Mesenchymal stem cell (in vitro differentiated cells and primary cell): ENCODE results near the gene STK32C.

Source experiments
- DNase-seq: peaks from one replicate; pipeline ENCODE4 v3.0.0-alpha.2; 2013
- H2AFZ ChIP-seq: one replicate; pipeline ENCODE4 v1.6.1; 2013; ENCODE audit warnings: low read depth, mild to moderate bottlenecking, control low read depth, inconsistent platforms, low read length, moderate library complexity
- H2AK5ac ChIP-seq: 2 replicates; pipeline ENCODE4 v1.6.1; 2013; ENCODE audit warnings: low read length, moderate library complexity, mild to moderate bottlenecking, inconsistent platforms; ENCODE audit not compliant: severe bottlenecking
- H2BK120ac ChIP-seq: one replicate; pipeline ENCODE4 v1.6.1; 2013; ENCODE audit warnings: low read depth, mild to moderate bottlenecking, inconsistent platforms, low read length, moderate library complexity
- H2BK12ac ChIP-seq, 2 experiments: one replicate each; pipeline ENCODE4 v1.6.1; 2013; ENCODE audit warnings: inconsistent platforms in 2 of 2, low read length in 2 of 2, mild to moderate bottlenecking in 2 of 2, moderate library complexity in 2 of 2, control low read depth in 1 of 2
- H2BK15ac ChIP-seq: one replicate; pipeline ENCODE4 v1.6.1; 2013; ENCODE audit warnings: mild to moderate bottlenecking, low read depth, inconsistent platforms; ENCODE audit not compliant: poor library complexity, severe bottlenecking
- H2BK5ac ChIP-seq: 2 replicates; pipeline ENCODE4 v1.6.1; 2013; ENCODE audit warnings: low read depth, mild to moderate bottlenecking, low read length, control low read depth, inconsistent platforms; ENCODE audit not compliant: poor library complexity, severe bottlenecking
- H3K14ac ChIP-seq, 2 experiments: one replicate each; pipeline ENCODE4 v1.6.1; 2013; ENCODE audit warnings: inconsistent platforms in 2 of 2, low read length in 2 of 2, control low read depth in 1 of 2, mild to moderate bottlenecking in 1 of 2, moderate library complexity in 1 of 2
- H3K18ac ChIP-seq, 2 experiments: one replicate each; pipeline ENCODE4 v1.6.1; 2013; ENCODE audit warnings: inconsistent platforms in 2 of 2, low read length in 2 of 2, control low read depth in 1 of 2, low read depth in 1 of 2, mild to moderate bottlenecking in 1 of 2
- H3K23ac ChIP-seq, 2 experiments: one replicate each; pipeline ENCODE4 v1.6.1; 2013; ENCODE audit warnings: inconsistent platforms in 2 of 2, low read length in 2 of 2, mild to moderate bottlenecking in 2 of 2, moderate library complexity in 2 of 2, control low read depth in 1 of 2
- H3K27ac ChIP-seq: 2 replicates; pipeline ENCODE4 v1.5.1; 2013; ENCODE audit warnings: mild to moderate bottlenecking, moderate library complexity, low read length, control low read depth, inconsistent platforms; ENCODE audit not compliant: poor library complexity, severe bottlenecking
- H3K27me3 ChIP-seq, 2 experiments: 2 replicates each; pipeline versions ENCODE4 v1.6.1 to v1.7.0; 2013; ENCODE audit warnings: low read length in 2 of 2, mild to moderate bottlenecking in 2 of 2, moderate library complexity in 2 of 2, control low read depth in 1 of 2, inconsistent platforms in 1 of 2; ENCODE audit not compliant: control insufficient read depth in 1 of 2, insufficient read depth in 1 of 2
- H3K36me3 ChIP-seq, 2 experiments: 2 replicates each; pipeline versions ENCODE4 v1.6.1 to v1.7.0; 2013; ENCODE audit warnings: low read length in 2 of 2, control low read depth in 1 of 2, inconsistent platforms in 1 of 2, low read depth in 1 of 2, mild to moderate bottlenecking in 1 of 2; ENCODE audit not compliant: insufficient read depth in 2 of 2, control insufficient read depth in 1 of 2
- H3K4ac ChIP-seq, 2 experiments: one replicate each; pipeline ENCODE4 v1.6.1; 2013; ENCODE audit warnings: inconsistent platforms in 2 of 2, low read length in 2 of 2, mild to moderate bottlenecking in 2 of 2, moderate library complexity in 2 of 2, control low read depth in 1 of 2, low read depth in 1 of 2
- H3K4me1 ChIP-seq: 2 replicates; pipeline ENCODE4 v1.6.1; 2013; ENCODE audit warnings: low read depth, low read length, control low read depth; ENCODE audit not compliant: control insufficient read depth, insufficient read depth
- H3K4me2 ChIP-seq: 2 replicates; pipeline ENCODE4 v1.6.1; 2013; ENCODE audit warnings: low read length, mild to moderate bottlenecking, inconsistent platforms; ENCODE audit not compliant: poor library complexity, severe bottlenecking
- H3K4me3 ChIP-seq, 2 experiments: 2 replicates each; pipeline versions ENCODE4 v1.5.1 to v1.7.0; 2013; ENCODE audit warnings: low read length in 2 of 2, mild to moderate bottlenecking in 2 of 2, control low read depth in 1 of 2, low read depth in 1 of 2; ENCODE audit not compliant: insufficient read depth in 1 of 2
- H3K79me1 ChIP-seq: replicated peaks from 2 replicates; pipeline ENCODE4 v1.6.1; 2013; ENCODE audit warnings: mild to moderate bottlenecking, control low read depth, low read length, inconsistent platforms; ENCODE audit not compliant: poor library complexity, severe bottlenecking
- H3K9ac ChIP-seq: 2 replicates; pipeline ENCODE4 v1.7.0; 2013; ENCODE audit warnings: mild to moderate bottlenecking, low read length, moderate library complexity
- H3K9me3 ChIP-seq: 2 replicates; pipeline ENCODE4 v1.7.0; 2013; ENCODE audit warnings: mild to moderate bottlenecking, low read length; ENCODE audit not compliant: control insufficient read depth
- H4K8ac ChIP-seq: one replicate; pipeline ENCODE4 v1.6.1; 2013; ENCODE audit warnings: inconsistent platforms, mild to moderate bottlenecking, low read length, moderate library complexity
- H4K91ac ChIP-seq: one replicate; pipeline ENCODE4 v1.6.1; 2013; ENCODE audit warnings: mild to moderate bottlenecking, low read length, inconsistent platforms
- WGBS: methylation state at CpG from one replicate; pipeline ENCODE4 v1.1.7; 2013; ENCODE audit warnings: mixed read lengths; 5-methylcytosine and 5-hydroxymethylcytosine counted together

STK32C gene

DNA sequence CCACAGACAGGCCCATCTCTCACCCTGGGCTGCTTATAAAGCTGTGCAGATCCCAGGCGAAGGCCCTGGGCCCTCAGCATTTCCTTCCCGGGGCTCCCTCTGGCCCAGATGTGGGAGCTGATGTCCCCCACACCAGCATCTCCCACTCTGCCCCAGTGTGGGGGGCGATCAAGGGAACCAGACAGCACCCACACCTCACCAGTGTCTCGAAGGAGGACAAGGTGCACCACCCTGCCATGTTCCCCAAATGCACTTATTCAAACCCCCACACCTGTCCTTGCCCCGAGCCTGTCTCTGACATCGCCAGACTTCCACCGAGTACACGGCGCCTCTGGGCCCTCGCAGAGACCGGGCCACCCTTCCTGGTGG, 101.4 kb downstream of the STK32C start:
- Histone ChIP-seq H2BK12ac (no peak overlapping the region), H3K18ac (no peak overlapping the region), H3K9me3 (no peaks in the 10 kb centered on the region), H2BK5ac (no peak overlapping the region), H3K4me1 (peaks cover 6% of the 10 kb centered on the region), H4K8ac (no peak overlapping the region), H2AK5ac (no peak overlapping the region), H3K23ac (no peak overlapping the region), H2BK15ac (no peak overlapping the region), H3K4me3 (no peak overlapping the region), H3K9ac (no peak overlapping the region), H3K4me2 (no peak overlapping the region), H3K27ac (no peak overlapping the region), H3K4ac (no peak overlapping the region), H4K91ac (no peak overlapping the region), H3K14ac (no peak overlapping the region), H2AFZ (no peak overlapping the region), H2BK120ac (no peak overlapping the region), H3K79me1 (no peaks in the 10 kb centered on the region), H3K36me3 (peaks cover 0 to 31% of the 10 kb centered on the region in 2 experiments), H3K27me3 (no peaks in the 10 kb centered on the region)
- DNase-seq: no peak
- WGBS: 91% methylated on average over 11 of the region's 11 CpGs

GRCh38 chr10:132205650-132206376, 101.9 kb downstream of the STK32C start:
- Histone ChIP-seq H4K91ac (no peak overlapping the region), H3K27me3 (no peaks in the 10 kb centered on the region), H2BK5ac (no peak overlapping the region), H2BK12ac (no peak overlapping the region), H3K18ac (no peak overlapping the region), H2AK5ac (no peak overlapping the region), H2BK120ac (no peak overlapping the region), H4K8ac (no peak overlapping the region), H3K27ac (no peak overlapping the region), H3K9ac (no peak overlapping the region), H3K4me3 (no peak overlapping the region), H3K4ac (no peak overlapping the region), H3K36me3 (peaks cover 0 to 36% of the 10 kb centered on the region in 2 experiments), H2AFZ (no peak overlapping the region), H3K23ac (no peak overlapping the region), H3K9me3 (no peaks in the 10 kb centered on the region), H3K14ac (no peak overlapping the region), H2BK15ac (no peak overlapping the region), H3K4me1 (peaks cover 6% of the 10 kb centered on the region), H3K4me2 (no peak overlapping the region), H3K79me1 (no peaks in the 10 kb centered on the region)
- WGBS: 86% methylated on average over 34 of the region's 37 CpGs
- DNase-seq: no peak

GRCh38 chr10:132204781-132205473, 102.8 kb downstream of the STK32C start:
- H3K27ac ChIP-seq: no peak overlapping the region

GRCh38 chr10:132204078-132204780, 103.5 kb downstream of the STK32C start:
- no peaks in the 10 kb centered on the region for H3K79me1 ChIP-seq
- H3K36me3 ChIP-seq: peaks cover 0 to 40% of the 10 kb centered on the region in 2 experiments
- no peaks in the 10 kb centered on the region for H3K9me3 ChIP-seq
- WGBS: 88% methylated on average over 20 of the region's 20 CpGs
- no peak overlapping the region for H2BK12ac ChIP-seq
- H2BK120ac ChIP-seq: no peak overlapping the region
- no peak overlapping the region for H3K4me2 ChIP-seq
- H4K8ac ChIP-seq: no peak overlapping the region
- H2AFZ ChIP-seq: no peak overlapping the region
- H3K27me3 ChIP-seq: no peaks in the 10 kb centered on the region
- no peak overlapping the region for H3K4me3 ChIP-seq
- no peak overlapping the region for H3K27ac ChIP-seq
- no peak overlapping the region for H3K23ac ChIP-seq
- H3K18ac ChIP-seq: no peak overlapping the region
- H3K4ac ChIP-seq: no peak overlapping the region
- no peak overlapping the region for H3K14ac ChIP-seq
- peaks cover 6% of the 10 kb centered on the region for H3K4me1 ChIP-seq
- no peak overlapping the region for H2BK5ac ChIP-seq
- H2BK15ac ChIP-seq: no peak overlapping the region
- no peak overlapping the region for H3K9ac ChIP-seq
- DNase-seq: no peak
- no peak overlapping the region for H2AK5ac ChIP-seq
- H4K91ac ChIP-seq: no peak overlapping the region

More at GRCh38 chr10:132204781-132205473, 102.8 kb downstream of the STK32C start:
- Histone ChIP-seq H3K4me2 (no peak overlapping the region), H3K14ac (no peak overlapping the region), H3K36me3 (peaks cover 0 to 40% of the 10 kb centered on the region in 2 experiments), H3K4ac (no peak overlapping the region), H2BK15ac (no peak overlapping the region), H3K18ac (no peak overlapping the region), H2AFZ (no peak overlapping the region), H3K9me3 (no peaks in the 10 kb centered on the region), H2BK12ac (no peak overlapping the region), H4K8ac (no peak overlapping the region), H2AK5ac (no peak overlapping the region), H3K4me3 (no peak overlapping the region), H3K9ac (no peak overlapping the region), H4K91ac (no peak overlapping the region), H2BK5ac (no peak overlapping the region), H3K4me1 (peaks cover 6% of the 10 kb centered on the region), H3K23ac (no peak overlapping the region), H3K27me3 (no peaks in the 10 kb centered on the region), H3K79me1 (no peaks in the 10 kb centered on the region), H2BK120ac (no peak overlapping the region)
- WGBS: 87% methylated on average over 28 of the region's 28 CpGs
- DNase-seq: no peak
